ENCODE results near the gene CASP12. TPM values are rescaled to one million over a fixed set of nuclear protein-coding genes. Genes with fewer than 3 reads are reported as not detected.

CASP12 gene
- polyA plus RNA-seq, 1 donor (not counting 4 experiments of a cell fraction or from before 2014, with no cell fraction given), result not detected

DNA sequence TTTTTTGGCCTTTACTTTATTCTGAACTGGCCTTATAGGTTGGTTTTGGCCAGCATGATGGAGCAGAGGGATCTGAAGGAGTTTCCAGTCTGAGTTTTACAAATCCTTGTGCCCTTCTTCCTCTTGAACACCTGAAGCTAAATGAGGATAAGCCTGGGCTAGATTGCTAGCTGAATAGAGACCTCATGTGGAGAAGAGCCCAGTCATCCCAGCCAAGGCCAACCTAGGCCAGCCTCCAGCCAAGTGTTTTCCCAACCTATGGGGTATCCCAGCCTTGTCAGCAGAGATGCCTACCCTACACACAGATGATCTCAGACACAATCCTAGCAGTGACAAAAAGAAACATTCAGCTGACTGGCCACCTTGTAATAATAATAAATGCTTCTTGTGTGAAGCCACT, 966 bp upstream of the CASP12 start:
- Histone ChIP-seq H3K4me2 (ENCODE audit: control insufficient read depth, extremely low read depth, insufficient read depth, low read depth, low read length) (no peak overlapping the region), H3K36me3 (ENCODE audit: control insufficient read depth in 2 of 2, extremely low read depth in 1 of 2, insufficient read depth in 2 of 2, low read length in 2 of 2) (no peaks in the 10 kb centered on the region), H3K27ac (ENCODE audit: control insufficient read depth, insufficient read depth, low read length) (no peak overlapping the region), H3K4me3 (ENCODE audit: control insufficient read depth in 2 of 3, extremely low read depth in 1 of 3, insufficient read depth in 2 of 3, low read depth in 1 of 3, low read length in 3 of 3) (no peak overlapping the region), H2AFZ (ENCODE audit: control insufficient read depth, low read length) (no peak overlapping the region), H3K9me3 (ENCODE audit: control insufficient read depth, low read depth, low read length) (no peaks in the 10 kb centered on the region), H3K9ac (ENCODE audit: control insufficient read depth, extremely low read depth, insufficient read depth, low read length) (no peak overlapping the region), H3K9me1 (ENCODE audit: control insufficient read depth, extremely low read depth, insufficient read depth, low read length) (no peaks in the 10 kb centered on the region), H3K79me2 (ENCODE audit: control insufficient read depth, insufficient read depth, low read length) (no peaks in the 10 kb centered on the region), H3K4me1 (ENCODE audit: control insufficient read depth, extremely low read depth, insufficient read depth, low read length) (no peaks in the 10 kb centered on the region), H3K27me3 (ENCODE audit: control insufficient read depth, extremely low read depth, insufficient read depth, low read length) (no peaks in the 10 kb centered on the region), H4K20me1 (ENCODE audit: control insufficient read depth, extremely low read depth, insufficient read depth, low read length) (no peaks in the 10 kb centered on the region)
- FAIRE-seq, result no peak
- dilution Hi-C loops (cut with MboI; ENCODE audit: extremely low pct_ligation_motif_present, low sequenced_read_pairs), result no loop called here
- no peak for DNase-seq (ENCODE audit: low read depth, low spot score)
- TF ChIP-seq, protein P1, sequence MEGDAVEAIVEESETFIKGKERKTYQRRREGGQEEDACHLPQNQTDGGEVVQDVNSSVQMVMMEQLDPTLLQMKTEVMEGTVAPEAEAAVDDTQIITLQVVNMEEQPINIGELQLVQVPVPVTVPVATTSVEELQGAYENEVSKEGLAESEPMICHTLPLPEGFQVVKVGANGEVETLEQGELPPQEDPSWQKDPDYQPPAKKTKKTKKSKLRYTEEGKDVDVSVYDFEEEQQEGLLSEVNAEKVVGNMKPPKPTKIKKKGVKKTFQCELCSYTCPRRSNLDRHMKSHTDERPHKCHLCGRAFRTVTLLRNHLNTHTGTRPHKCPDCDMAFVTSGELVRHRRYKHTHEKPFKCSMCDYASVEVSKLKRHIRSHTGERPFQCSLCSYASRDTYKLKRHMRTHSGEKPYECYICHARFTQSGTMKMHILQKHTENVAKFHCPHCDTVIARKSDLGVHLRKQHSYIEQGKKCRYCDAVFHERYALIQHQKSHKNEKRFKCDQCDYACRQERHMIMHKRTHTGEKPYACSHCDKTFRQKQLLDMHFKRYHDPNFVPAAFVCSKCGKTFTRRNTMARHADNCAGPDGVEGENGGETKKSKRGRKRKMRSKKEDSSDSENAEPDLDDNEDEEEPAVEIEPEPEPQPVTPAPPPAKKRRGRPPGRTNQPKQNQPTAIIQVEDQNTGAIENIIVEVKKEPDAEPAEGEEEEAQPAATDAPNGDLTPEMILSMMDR (optimal IDR thresholded peaks at IDR 0.05 in 1 of 3, IDR thresholded peaks at IDR 0.05 in 1 of 3, conservative IDR thresholded peaks at IDR 0.05 in 1 of 3; ENCODE audit: extremely low read depth in 1 of 3, insufficient read depth in 2 of 3, low read length in 3 of 3), result no peak
- TF ChIP-seq EZH2 (IDR thresholded peaks at IDR 0.05; ENCODE audit: low read length), result no peak

DNA sequence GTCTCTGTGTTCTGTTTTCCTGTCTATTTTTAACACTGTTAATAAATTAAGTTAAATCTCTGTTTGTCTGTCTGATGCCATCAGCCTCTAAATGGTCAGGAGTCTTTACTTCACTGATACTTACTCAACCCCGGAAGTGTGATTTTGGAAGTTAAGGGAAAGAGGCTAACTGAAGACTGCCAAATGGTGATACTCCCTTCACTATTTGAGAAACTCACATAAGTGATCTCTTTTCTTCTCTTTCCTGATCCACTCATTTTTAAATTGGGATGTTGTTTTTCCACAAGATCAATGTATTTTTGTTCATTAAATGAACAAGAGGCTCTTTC, 389 bp upstream of the CASP12 start:
- H3K27me3 ChIP-seq (ENCODE audit: control insufficient read depth, extremely low read depth, insufficient read depth, low read length), result no peaks in the 10 kb centered on the region

More for the DNA sequence above, 389 bp upstream of the CASP12 start:
- Histone ChIP-seq H3K79me2 (ENCODE audit: control insufficient read depth, insufficient read depth, low read length) (no peaks in the 10 kb centered on the region), H3K4me2 (ENCODE audit: control insufficient read depth, extremely low read depth, insufficient read depth, low read depth, low read length) (no peak overlapping the region), H3K9me3 (ENCODE audit: control insufficient read depth, low read depth, low read length) (no peaks in the 10 kb centered on the region), H3K27ac (ENCODE audit: control insufficient read depth, insufficient read depth, low read length) (no peak overlapping the region), H4K20me1 (ENCODE audit: control insufficient read depth, extremely low read depth, insufficient read depth, low read length) (no peaks in the 10 kb centered on the region), H3K9ac (ENCODE audit: control insufficient read depth, extremely low read depth, insufficient read depth, low read length) (no peak overlapping the region), H3K36me3 (ENCODE audit: control insufficient read depth in 2 of 2, extremely low read depth in 1 of 2, insufficient read depth in 2 of 2, low read length in 2 of 2) (no peaks in the 10 kb centered on the region), H3K9me1 (ENCODE audit: control insufficient read depth, extremely low read depth, insufficient read depth, low read length) (no peaks in the 10 kb centered on the region), H3K4me1 (ENCODE audit: control insufficient read depth, extremely low read depth, insufficient read depth, low read length) (no peaks in the 10 kb centered on the region), H3K4me3 (ENCODE audit: control insufficient read depth in 2 of 3, extremely low read depth in 1 of 3, insufficient read depth in 2 of 3, low read depth in 1 of 3, low read length in 3 of 3) (no peak overlapping the region), H2AFZ (ENCODE audit: control insufficient read depth, low read length) (no peak overlapping the region)
- TF ChIP-seq EZH2 (IDR thresholded peaks at IDR 0.05; ENCODE audit: low read length), result no peak
- TF ChIP-seq, protein P1 (optimal IDR thresholded peaks at IDR 0.05 in 1 of 3, IDR thresholded peaks at IDR 0.05 in 1 of 3, conservative IDR thresholded peaks at IDR 0.05 in 1 of 3; ENCODE audit: extremely low read depth in 1 of 3, insufficient read depth in 2 of 3, low read length in 3 of 3), result no peak
- dilution Hi-C loops (cut with MboI; ENCODE audit: extremely low pct_ligation_motif_present, low sequenced_read_pairs), result no loop called here
- no peak for FAIRE-seq
- no peak for DNase-seq (ENCODE audit: low read depth, low spot score)

All from keratinocyte (primary cell).